ENCODE measurements around the gene CLASRP. TPM values are rescaled to one million over a fixed set of nuclear protein-coding genes. Genes with fewer than 3 reads are reported as not detected.
"Not testable (repeated sequence)": the region's sequence is repeated elsewhere in the genome, so short reads cannot be mapped to it uniquely, and the experiment has no call there.

The CLASRP gene
- total RNA-seq, 2 experiments from 2014 or later = 89.9 to 94.2 TPM

DNA sequence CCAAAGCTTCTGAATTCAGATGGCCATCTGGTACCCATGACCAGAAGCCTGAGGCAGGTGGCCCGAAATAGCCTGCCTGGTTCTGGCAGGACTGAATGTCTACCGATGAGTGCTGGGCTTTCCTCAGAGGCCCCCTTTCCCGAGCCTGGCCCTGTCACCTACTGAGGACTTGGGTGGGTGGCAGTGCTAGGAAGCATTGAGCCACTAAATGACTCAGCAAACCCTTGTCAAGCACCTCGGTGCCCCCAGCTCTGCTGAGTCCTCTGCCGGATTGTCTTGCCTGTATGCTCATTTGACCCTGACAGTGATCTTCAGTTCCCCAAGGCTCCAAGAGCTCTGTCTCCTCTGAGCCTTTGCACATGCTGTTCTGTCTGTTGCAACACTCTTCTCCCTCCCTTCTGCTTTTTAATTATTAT, 72.0 kb downstream of the CLASRP start:
- no peaks in the 10 kb centered on the region for H3K36me3 Mint-ChIP-seq
- H3K27ac Mint-ChIP-seq = no peak overlapping the region
- peaks cover 35% of the 10 kb centered on the region for H3K4me1 Mint-ChIP-seq
- no peaks in the 10 kb centered on the region for H3K9me3 Mint-ChIP-seq
- no peak for DNase-seq
- H3K27me3 Mint-ChIP-seq = no peaks in the 10 kb centered on the region
- H3K4me3 Mint-ChIP-seq = no peak overlapping the region

DNA sequence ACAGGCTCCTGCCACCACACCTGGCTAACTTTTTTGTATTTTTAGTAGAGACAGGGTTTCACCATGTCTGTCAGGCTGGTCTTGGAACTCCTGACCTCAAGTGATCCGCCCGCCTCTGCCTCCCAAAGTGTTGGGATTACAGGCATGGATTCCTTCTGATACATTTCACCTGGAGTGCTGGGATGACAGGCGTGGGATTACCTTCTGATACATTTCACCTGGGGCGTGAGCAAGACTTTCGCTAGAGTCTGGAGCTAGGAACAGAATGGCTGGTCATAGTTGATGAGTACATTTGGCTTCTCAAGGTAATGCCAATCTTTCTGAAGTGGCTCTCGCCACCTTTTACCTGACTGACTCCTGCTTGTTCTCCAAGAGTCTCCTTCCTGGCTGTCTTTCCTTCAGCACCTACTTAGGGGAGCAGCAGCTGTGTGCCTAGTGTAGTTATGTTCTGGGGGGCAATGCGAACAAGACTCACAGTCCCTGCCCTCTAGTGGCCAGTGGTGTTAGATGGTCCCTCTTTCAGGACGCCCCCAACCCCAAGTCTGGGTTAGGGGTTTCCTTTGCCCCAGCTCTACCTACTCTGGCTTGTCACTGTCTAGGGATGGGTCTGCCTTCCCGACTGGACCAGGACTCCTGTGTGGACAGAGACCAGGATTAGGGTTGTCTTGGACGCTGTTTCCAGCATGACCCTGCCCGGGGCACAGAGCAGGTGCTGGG, 73.4 kb downstream of the CLASRP start:
- Mint-ChIP-seq H3K9me3 (no peaks in the 10 kb centered on the region), H3K4me3 (no peak overlapping the region), H3K4me1 (peaks cover 48% of the 10 kb centered on the region), H3K36me3 (no peaks in the 10 kb centered on the region), H3K27ac (no peak overlapping the region), H3K27me3 (no peaks in the 10 kb centered on the region)
- no peak for DNase-seq

DNA sequence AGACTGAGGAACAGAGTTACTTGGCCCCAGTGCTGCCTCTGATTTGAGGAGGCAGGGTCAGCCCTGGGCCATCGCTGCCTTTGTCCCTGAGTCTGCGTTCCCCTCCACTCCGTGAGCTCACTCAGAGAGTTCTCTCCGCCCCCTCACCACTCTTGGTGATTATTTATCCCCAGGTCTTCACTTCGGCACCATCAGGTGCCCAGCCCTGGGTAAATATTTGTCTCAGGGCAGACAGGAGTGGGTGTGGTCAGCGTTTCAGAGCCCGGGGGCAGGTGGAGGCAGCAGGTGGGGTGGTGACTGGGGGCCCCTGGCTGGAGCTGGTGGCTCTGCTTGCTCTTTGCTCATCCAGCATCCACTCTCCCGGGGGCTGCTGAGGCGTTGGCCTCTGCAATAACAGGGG, 74.8 kb downstream of the CLASRP start:
- Mint-ChIP-seq H3K4me3 (no peak overlapping the region), H3K9me3 (no peaks in the 10 kb centered on the region), H3K36me3 (no peaks in the 10 kb centered on the region), H3K4me1 (peaks cover 57% of the 10 kb centered on the region), H3K27me3 (no peaks in the 10 kb centered on the region), H3K27ac (no peak overlapping the region)
- DNase-seq = no peak

DNA sequence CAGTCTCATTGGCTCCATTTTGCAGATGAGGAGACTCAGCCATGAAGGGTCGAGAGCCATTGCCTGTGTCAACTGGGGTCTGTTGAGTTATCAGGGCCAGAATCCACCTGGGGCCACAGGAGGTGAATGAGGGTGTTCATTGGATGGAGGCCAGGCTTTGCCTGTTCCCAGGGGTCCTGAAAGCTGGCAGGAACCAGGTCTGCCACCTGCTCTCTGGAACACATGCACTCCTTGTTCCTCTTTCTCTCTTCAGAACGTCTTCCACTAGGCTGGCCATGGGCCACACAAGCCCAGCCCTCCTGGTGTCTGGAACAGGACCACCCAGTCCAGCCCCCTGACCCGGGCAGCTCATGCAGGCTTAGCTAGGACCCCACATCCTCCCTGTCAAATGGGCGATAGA, 75.3 kb downstream of the CLASRP start:
- peaks cover 60% of the 10 kb centered on the region for H3K4me1 Mint-ChIP-seq
- no peak overlapping the region for H3K4me3 Mint-ChIP-seq
- H3K9me3 Mint-ChIP-seq = no peaks in the 10 kb centered on the region
- H3K27ac Mint-ChIP-seq = no peak overlapping the region
- no peak for DNase-seq
- H3K27me3 Mint-ChIP-seq = no peaks in the 10 kb centered on the region
- no peaks in the 10 kb centered on the region for H3K36me3 Mint-ChIP-seq

DNA sequence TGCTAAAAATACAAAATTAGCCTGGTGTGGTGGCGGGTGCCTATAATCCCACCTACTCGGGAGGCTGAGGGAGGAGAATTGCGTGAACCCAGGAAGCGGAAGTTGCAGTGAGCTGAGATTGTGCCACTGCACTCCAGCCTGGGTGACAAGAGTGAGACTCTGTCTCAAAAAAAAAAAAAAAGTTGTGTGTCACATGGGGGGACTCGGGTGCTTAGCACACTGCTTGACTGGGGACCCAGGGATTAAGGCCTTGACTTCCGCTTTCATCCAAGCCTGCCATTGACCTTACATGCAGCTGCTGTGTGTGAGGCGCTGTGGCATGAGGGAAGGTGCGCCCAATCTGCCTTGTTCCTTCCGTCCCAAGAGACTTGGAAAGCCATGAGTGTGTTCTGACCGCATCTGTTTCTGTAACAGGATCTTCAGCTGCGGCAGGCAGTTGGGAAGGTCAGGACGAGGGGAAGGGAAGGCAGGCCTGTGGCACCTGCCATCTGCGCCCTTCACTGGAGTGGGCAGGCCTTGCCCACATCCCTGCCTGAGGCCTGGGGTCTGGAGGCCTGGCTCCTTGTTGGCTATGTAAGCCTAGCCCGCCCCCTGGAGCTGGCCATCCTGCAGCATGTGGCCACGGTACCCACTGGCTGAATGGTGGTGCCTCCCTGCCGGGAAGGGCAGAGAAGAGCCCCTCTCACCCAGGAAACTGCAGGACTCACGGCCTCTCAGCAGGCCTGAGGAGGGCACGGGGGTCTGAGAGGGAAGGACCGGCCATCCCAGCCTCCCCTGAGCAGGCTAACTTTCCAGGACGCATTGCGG, 77.2 kb downstream of the CLASRP start:
- Mint-ChIP-seq H3K4me3 (no peak overlapping the region), H3K9me3 (no peaks in the 10 kb centered on the region), H3K27me3 (no peaks in the 10 kb centered on the region), H3K36me3 (peaks cover 4% of the 10 kb centered on the region), H3K27ac (no peak overlapping the region), H3K4me1 (peaks cover 68% of the 10 kb centered on the region)
- DNase-seq = no peak

DNA sequence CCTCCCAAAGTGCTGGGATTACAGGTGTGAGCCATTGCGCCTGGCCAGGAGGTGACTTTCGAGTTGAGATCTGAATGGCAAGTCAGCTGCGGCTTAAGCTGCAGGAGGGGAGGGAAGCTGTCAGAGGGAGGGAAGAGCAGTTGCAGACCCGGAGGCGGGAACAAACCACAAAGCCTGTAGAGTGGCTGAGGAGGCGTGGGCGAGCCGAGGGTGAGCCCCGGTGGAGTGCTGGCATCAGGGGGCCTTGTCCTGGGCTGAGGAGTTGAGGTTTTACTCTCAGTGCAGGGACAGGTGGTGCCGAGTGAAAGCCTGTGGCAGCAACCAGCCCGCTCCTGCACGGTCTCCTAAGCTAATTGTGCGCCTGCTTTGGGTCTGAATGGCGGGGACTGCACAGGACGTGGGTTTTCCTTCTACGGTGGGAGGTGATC, 78.3 kb downstream of the CLASRP start:
- peak; percentile 84 for DNase-seq
- H3K9me3 Mint-ChIP-seq = no peaks in the 10 kb centered on the region
- no peaks in the 10 kb centered on the region for H3K27me3 Mint-ChIP-seq
- H3K36me3 Mint-ChIP-seq = peaks cover 4% of the 10 kb centered on the region
- peak overlapping the region; percentile 71 for H3K27ac Mint-ChIP-seq
- H3K4me1 Mint-ChIP-seq = peaks cover 74% of the 10 kb centered on the region
- peak overlapping the region; percentile 32 for H3K4me3 Mint-ChIP-seq

DNA sequence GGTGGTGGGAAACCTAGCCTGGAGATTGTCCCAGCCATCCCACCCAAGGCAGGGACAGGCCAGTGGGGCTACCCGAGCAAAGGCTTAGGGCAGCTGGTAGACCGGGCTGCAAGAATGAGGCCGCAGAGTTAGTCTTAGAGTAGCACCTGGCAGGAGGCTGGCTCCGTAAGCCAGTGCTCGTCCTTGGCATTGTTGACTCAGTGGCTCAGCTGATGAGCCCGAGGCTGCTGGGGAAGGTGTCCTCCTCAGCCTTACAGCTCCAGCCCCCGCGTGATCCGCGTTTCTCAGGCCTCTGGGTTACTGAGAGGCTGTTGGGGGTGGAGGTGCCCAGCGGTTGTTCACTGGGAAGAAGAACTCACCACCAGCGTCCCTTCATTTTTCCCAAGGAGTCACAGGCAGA, 78.8 kb downstream of the CLASRP start:
- Mint-ChIP-seq H3K4me1 (peaks cover 78% of the 10 kb centered on the region), H3K9me3 (no peaks in the 10 kb centered on the region), H3K27ac (peak overlapping the region; percentile 71), H3K36me3 (peaks cover 4% of the 10 kb centered on the region), H3K4me3 (no peak overlapping the region), H3K27me3 (no peaks in the 10 kb centered on the region)
- no peak for DNase-seq

DNA sequence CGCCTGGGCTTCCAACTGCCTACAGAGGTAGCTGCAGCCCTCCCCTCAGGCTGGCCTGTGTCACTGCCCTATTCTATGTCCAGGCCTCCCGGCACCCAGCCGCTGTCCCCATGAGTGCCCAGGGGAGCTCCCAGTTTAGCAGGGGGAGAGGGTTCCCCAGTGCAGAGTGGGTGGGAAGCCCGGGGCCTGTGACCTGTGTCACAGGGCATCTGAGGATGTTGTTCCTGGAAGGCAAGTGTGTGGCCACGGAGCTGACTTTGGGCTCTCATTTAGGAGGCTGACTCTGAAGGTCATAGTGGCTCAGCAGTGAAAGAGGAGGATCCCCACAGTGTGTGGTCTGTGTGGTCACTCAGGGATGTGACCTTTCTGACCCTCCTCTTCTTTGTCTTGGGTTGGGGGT, 79.3 kb downstream of the CLASRP start:
- Mint-ChIP-seq H3K27ac (no peak overlapping the region), H3K27me3 (no peaks in the 10 kb centered on the region), H3K36me3 (peaks cover 4% of the 10 kb centered on the region), H3K4me1 (peaks cover 78% of the 10 kb centered on the region), H3K4me3 (peak overlapping the region; percentile 43), H3K9me3 (no peaks in the 10 kb centered on the region)
- DNase-seq = no peak

DNA sequence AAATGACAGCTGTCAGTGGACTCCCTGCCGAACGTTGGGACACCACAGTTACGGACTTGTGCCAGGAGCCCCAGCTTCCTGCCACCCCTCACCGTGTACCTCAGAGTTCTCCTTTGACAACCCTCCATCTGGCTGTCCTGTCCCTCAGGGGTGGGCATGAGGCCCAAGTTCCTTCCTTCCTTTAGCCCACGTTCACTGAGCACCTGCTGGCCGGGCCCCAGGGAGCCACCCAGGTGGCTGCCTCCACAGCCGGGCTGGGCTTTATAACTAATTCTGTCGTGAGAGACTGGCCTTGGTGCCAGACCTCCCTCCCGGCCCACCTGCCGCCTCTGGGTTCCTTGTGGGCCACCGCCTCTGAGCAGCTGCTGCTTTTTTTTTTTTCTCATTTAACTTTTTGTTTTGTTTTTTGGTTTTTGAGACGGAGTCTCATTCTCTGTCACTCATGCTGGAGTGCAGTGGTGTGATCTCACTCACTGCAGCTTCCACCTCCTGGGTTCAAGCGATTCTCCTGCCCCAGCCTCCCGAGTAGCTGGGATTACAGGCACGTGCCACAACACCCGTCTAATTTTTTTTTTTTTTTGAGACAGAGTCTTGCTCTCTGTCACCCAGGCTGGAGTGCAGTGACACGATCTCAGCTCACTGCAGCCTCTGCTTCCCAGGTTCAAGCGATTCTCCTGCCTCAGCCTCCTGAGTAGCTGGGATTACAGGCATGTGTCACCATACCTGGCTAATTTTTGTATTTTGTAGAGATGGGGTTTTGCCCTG, 79.9 kb downstream of the CLASRP start:
- peak; percentile 30 for DNase-seq
- not testable (repeated sequence) for H3K27me3 Mint-ChIP-seq, H3K9me3 Mint-ChIP-seq, H3K36me3 Mint-ChIP-seq
- peak overlapping the region; percentile 32 for H3K4me3 Mint-ChIP-seq
- peak overlapping the region; percentile 4 for H3K27ac Mint-ChIP-seq
- peaks cover 75% of the 10 kb centered on the region for H3K4me1 Mint-ChIP-seq

DNA sequence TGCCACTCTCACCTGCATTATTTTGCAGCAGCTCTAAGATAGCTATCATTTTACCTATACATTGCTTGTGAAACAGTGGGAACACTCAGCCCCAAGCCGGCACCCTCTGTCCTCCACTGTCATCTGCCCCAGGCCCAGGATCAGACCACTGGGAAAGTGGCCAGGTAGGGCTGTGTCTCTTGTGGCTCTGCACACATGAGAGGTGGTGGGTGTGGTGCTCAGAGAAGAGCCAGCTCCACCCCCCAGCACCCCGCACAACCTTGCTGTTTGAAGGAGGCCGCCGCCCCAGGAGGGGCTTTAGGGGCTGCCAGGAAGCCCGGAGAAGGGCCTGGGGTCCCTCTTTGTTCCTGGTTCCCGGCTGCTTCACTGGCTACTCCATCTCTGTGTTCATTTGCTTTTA, 80.7 kb downstream of the CLASRP start:
- Mint-ChIP-seq H3K27ac (no peak overlapping the region), H3K4me3 (peak overlapping the region; percentile 32), H3K36me3 (peaks cover 4% of the 10 kb centered on the region), H3K4me1 (peaks cover 72% of the 10 kb centered on the region), H3K9me3 (no peaks in the 10 kb centered on the region), H3K27me3 (no peaks in the 10 kb centered on the region)
- no peak for DNase-seq

Other genes with a start within 250 kb of the CLASRP start
- gene BCAM, start 229.9 kb upstream of the CLASRP start, total RNA-seq = not detected
- gene NECTIN2, start 192.7 kb upstream of the CLASRP start, total RNA-seq = under 1 TPM; 0.43 to 0.60 TPM
- gene TOMM40, start 147.8 kb upstream of the CLASRP start, total RNA-seq = 100 to 1,000 TPM; 235 to 236 TPM
- gene APOE, start 133.2 kb upstream of the CLASRP start, total RNA-seq = under 1 TPM; 0.46 to 0.62 TPM
- 1 to 10 TPM; 1.5 to 3.0 TPM for gene APOC1, start 124.4 kb upstream of the CLASRP start, total RNA-seq
- gene APOC4, start 96.8 kb upstream of the CLASRP start, total RNA-seq = not detected
- not detected for gene APOC2, start 93.0 kb upstream of the CLASRP start, total RNA-seq
- 10 to 100 TPM; 54.2 to 57.2 TPM for gene CLPTM1, start 83.7 kb upstream of the CLASRP start, total RNA-seq
- 10 to 100 TPM; 45.5 to 45.8 TPM for gene RELB, start 37.6 kb upstream of the CLASRP start, total RNA-seq
- 1 to 10 TPM; 5.4 to 6.3 TPM for gene ZNF296, start 37.4 kb downstream of the CLASRP start, total RNA-seq
- 10 to 100 TPM; 53.6 to 58.2 TPM for gene GEMIN7, start 40.2 kb downstream of the CLASRP start, total RNA-seq
- 10 to 100 TPM; 13.3 to 15.3 TPM for gene PPP1R37, start 54.1 kb downstream of the CLASRP start, total RNA-seq
- under 1 TPM in 1 of 2 experiments, not detected in 1; 0.24 TPM for gene NKPD1, start 121.9 kb downstream of the CLASRP start, total RNA-seq
- 10 to 100 TPM; 19.8 to 22.9 TPM for gene TRAPPC6A, start 139.2 kb downstream of the CLASRP start, total RNA-seq
- 10 to 100 TPM; 10.5 to 13.3 TPM for gene BLOC1S3, start 139.7 kb downstream of the CLASRP start, total RNA-seq
- not detected for gene EXOC3L2, start 206.4 kb downstream of the CLASRP start, total RNA-seq
- 10 to 100 TPM; 12.6 to 14.9 TPM for gene MARK4, start 212.2 kb downstream of the CLASRP start, total RNA-seq